SW 1271 (cell line): ENCODE data around the gene ZNF575.
A peak's percentile ranks its signal among the peaks of the same experiment; 100 is the strongest.

Experiments used
- DNase-seq, 2 experiments: peaks; one replicate each; lab custom pipeline; 2025; lab: John Stamatoyannopoulos, UW

ZNF575 gene, protein sequence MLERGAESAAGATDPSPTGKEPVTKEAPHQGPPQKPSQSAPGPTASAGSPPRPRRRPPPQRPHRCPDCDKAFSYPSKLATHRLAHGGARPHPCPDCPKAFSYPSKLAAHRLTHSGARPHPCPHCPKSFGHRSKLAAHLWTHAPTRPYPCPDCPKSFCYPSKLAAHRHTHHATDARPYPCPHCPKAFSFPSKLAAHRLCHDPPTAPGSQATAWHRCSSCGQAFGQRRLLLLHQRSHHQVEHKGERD

DNA sequence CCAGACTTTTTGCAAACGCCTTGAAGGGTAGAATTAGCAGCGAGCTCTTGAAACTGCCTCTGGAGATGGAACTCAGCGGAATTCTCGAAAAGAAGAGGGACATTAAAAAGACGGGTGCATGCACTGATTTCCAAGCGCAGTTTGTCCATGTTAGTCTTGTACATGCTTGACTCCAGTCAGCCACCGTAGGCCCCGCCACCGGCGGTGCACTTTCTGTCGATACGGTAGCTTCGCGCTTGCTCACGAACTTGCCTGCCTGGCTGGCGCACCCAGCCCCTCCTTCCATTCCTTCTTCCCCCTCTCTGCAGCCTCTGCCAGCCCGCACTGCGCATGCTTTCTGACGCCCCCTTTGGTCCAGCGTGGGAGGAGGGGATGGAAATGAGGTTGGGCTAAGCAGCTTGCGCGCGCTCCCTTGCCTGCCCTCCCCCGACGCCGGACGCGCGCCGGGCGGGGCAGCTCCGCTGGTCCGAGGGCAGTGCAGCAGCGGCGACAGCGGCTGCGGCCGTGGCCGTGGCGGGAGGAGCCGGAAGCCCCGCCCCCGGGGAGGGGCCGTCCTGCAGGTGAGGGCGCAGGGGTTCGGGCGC is at the start of gene ZNF575:
Gene ZNF575 (plus strand): TSS at position 227 of the 584 bp plus-strand sequence. CDS start 1,235 bp downstream, outside the sequence.
- peak; percentile 66 to 86 for DNase-seq

DNA sequence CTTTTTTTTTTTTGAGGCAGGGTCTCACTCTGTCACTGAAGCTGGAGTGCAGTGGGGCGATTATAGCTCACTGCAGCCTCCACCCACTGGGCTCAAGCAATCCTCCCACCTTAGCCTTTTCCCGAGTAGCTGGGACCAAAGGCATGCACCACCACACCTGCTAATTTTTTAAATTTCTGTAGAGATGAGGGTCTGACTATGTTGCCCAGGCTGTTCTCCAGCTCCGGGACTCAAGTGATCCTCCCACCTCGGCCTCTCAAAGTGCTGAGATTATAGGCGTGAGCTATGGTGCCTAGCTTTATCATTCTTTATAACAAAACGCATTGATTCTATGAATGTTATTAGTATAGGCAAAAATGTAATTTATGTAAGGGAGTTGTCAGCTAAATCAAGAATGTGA is 49.7 kb upstream of the ZNF575 start:
- no peak for DNase-seq

DNA sequence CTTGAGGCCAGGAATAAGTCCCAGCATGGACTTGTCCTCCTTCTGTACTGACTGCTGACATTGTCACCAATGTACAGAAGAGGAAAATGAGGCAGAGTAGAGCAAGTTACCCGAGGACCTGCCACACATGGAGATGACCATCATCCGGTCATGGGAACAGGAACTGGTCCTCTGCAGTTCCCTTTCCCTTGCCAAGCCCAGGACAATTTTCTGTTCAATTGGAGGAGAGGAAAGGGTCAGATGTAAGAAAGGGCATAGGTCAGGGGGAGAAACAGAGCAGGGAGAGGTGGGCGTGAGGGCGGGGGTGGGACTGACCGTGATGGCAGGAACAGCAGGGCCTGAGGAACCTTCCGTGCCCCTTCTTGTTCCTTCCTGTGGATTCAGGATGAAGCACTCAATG is 47.0 kb upstream of the ZNF575 start:
- DNase-seq = no peak

GRCh38 chr19:43486412-43486811 is 46.6 kb upstream of the ZNF575 start:
- DNase-seq = no peak

GRCh38 chr19:43488179-43488578 is 44.8 kb upstream of the ZNF575 start:
- no peak for DNase-seq

- no peak for DNase-seq
Measured at GRCh38 chr19:43489310-43489709, 43.7 kb upstream of the ZNF575 start.

DNA sequence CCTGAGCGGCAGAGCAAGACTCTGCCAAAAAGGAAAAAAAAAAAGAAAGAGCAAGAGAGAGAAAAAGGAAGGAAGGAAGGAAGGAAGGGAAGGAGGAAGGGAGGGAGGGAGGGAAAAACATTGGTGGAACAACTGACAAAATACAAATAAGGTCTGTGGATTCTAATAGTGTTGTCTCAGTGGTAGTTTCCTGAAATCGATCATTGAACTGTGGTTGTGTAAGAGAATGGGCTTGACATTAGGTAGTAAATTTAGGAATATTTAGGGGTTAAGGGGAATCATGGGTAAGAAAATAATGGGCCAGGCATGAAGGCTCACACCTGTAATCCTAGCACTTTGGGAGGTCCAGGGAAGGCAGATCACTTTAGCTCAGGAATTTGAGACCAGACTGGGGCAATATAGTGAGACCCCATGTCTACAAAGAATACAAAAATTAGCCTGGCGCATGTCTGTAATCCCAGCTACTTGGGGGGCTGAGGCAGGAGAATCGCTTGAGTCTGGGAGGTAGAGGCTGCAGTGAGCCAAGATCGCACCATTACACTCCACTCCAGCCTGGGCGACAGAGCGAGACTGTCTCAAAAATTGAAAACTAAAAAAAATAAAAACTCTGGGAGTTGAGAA is 42.9 kb upstream of the ZNF575 start:
- DNase-seq = no peak

DNA sequence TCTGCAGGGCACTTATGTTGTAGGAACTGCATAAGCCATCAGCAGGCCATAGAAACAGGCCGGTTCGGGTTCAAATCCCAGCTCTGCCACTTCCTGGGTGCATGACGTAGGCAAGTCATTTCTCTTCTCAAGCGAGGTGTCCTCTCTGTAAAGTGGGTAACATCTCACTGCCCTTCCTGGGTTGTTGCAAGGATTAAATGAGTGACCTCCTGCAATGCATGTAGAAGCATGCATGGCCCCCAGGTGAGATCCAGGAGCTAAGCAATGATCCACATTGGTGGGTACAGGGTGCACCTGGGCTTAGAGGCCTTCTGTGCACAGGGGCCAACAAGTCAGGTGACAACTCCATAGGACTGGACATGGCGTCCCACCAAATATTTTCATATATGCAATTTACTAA is 42.2 kb upstream of the ZNF575 start:
- no peak for DNase-seq

- DNase-seq = no peak
Measured at GRCh38 chr19:43495082-43495481, 37.9 kb upstream of the ZNF575 start.

- no peak for DNase-seq
Measured at GRCh38 chr19:43496960-43497359, 36.0 kb upstream of the ZNF575 start.

DNA sequence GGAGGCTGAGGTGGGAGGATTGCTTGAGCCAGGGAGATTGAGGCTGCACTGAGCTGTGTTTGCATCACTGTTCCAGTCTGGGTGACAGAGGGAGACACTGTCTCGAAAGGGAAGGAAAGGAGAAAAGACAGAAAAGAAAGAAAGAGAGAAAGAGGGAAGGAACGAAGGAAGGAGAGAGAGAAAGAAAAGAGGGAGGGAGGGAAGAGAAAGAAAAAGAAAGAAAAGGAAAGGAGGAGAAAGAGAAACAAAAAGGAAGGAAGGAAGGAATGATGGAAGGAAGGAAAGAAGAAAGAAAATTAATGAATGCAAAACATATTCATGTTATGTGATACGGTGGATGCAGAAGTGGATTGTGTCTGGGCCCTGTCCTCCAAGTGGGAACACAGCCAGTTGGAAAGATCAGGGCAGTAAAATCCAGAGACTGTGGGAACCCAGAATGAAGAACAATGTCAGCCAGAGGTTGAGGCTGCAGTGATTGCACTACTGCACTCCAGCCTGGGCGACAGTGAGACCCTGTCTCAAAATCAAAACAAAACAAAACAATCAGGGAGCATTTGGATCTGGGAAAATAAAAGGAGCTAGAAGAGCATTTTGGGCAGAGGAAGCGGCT is 34.6 kb upstream of the ZNF575 start:
- no peak for DNase-seq

GRCh38 chr19:43499042-43499441 is 33.9 kb upstream of the ZNF575 start:
- no peak for DNase-seq

GRCh38 chr19:43501661-43502418 is 31.1 kb upstream of the ZNF575 start:
- DNase-seq = no peak

GRCh38 chr19:43502419-43502976 is 30.5 kb upstream of the ZNF575 start:
- no peak for DNase-seq

DNA sequence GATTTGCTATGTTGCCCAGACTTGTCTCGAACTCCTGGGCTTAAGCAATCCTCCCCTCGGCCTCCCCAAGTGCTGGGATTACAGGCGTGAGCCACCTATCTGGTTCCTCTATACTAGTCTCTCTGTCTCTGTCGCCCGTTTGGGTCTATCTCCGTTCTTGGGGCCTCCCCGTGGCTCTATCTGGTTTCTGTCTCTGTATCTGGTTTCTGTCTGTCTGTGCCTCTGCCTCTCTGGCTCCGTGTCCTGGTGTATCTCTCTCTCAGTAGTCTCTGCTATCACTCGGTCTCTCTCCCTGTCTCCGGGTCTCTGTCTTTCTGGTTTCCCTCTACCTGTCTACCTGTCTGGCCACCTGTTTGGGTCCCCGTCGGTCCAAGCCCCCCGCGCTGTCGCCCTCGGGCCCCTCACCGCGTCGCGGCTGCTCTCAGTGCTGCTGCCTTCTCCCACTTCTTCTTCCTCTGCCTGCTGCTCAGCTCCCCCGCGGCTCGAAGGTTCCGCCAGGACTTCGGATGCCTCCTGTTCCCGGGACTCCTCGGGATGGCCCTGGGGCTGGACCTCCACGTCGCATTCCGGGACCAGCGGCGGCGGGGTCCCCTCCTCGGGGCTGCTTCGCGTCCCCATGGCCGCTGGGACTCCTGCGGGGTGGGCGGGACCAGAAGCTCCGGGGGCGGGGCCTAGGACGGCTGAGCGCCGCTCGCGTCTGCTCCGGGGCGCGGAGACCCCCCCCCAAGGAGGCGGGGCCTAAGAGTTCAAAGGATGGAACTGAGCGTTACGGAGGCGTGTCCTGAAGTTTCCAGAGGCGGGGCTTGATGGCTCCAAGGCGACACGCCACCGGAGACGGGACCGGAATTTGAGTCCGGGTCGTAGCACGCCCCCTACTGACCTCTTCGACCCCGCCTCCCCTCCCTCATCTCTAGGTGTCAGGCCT is 29.2 kb upstream of the ZNF575 start:
- peak; percentile 74 to 88 for DNase-seq

GRCh38 chr19:43504426-43505185 is 28.4 kb upstream of the ZNF575 start, which contains the start of gene PHLDB3:
PHLDB3 (minus strand) TSS chr19:43504746; CDS start chr19:43504118, 628 bp downstream.
- DNase-seq = peak in 1 of 2 experiments; percentile 55

- DNase-seq = no peak
Measured at GRCh38 chr19:43505186-43505456, 27.9 kb upstream of the ZNF575 start.

DNA sequence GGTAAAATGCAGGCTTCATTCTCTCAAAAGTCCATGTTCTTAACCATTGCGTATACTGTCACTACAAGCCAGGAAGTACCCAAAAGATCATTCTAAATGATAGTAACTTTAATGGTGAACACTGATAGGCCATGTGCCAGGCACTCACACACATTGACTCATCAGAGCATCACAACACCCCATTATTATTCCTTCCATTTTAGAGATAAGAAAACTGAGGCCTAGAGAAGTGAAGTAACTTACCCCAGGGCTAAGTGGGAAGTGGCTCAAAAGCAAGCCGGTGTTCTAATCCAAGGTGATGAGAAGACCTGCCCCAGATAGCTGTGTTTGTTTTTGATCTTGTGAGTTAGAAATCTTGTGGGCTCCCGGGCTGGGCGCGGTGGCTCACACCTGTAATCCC is 27.0 kb upstream of the ZNF575 start:
- no peak for DNase-seq

DNA sequence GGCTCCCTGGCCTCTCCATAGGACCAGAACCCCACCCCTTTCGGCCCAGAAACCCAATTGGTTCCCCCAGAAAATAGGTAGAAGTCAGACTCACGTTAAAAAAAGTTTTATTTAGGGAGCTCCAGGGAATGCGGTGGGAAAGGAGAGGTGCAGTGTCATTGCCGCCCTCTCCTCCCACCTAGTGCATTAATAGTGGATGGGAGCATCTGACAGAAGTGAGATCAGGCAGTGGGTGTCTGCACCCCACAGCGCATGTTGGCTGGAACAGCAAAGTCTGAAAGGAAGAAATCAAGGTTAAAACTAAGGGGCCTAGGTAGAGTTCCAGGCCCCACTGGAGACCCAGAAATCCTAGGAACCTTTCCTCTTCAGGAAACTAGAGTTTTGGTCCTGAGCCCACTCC is 26.4 kb upstream of the ZNF575 start:
- DNase-seq = no peak

DNA sequence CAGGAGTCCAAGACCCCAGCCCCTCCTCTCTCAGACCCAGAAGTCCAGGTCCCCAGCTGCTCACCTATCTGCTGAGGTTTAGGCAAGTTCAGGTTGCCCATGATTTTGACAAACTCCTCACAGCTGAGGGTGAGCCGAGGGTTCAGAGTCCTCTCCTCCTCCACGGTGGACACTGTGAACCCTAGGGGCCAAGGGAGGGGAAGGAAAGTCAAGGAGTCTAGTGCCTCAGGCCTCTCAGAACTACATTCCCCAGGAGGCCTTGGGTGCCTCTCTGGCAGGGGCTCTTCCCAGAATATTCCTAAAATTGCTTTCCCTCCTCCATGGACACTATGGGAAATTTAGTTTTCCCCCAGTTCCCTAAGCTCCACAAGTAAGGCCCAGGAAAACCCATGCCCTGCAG is 25.1 kb upstream of the ZNF575 start:
- DNase-seq = no peak
